T-helper 1 cell (primary cell): ENCODE results near the gene WNK3.
A peak's percentile ranks its signal among the peaks of the same experiment; 100 is the strongest.

Source experiments
- DNase-seq, 5 donors: peaks; one replicate each; pipeline ENCODE4 v3.0.0-alpha.2; 2012 to 2020

Gene WNK3

DNA sequence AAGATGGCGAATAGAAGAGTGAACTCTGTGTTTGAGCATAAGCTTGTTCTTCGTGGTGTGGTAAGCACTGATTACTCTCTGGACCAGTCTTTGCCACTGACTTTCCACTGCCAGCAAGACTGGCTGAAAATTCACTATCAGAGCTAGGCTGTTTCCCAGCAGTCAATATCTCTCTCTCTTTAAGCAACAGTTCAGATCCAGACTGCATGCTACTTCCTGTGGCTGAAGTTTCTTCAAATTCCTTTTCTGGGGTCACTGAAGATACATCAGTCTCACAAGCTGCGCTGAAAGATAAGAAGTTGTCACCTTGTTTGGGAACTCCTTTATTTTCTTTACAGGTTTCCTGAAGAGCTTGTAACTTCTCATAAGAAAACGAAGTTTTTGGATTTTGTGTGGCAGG is 120.8 kb downstream of the WNK3 start:
- DNase-seq = no peak

DNA sequence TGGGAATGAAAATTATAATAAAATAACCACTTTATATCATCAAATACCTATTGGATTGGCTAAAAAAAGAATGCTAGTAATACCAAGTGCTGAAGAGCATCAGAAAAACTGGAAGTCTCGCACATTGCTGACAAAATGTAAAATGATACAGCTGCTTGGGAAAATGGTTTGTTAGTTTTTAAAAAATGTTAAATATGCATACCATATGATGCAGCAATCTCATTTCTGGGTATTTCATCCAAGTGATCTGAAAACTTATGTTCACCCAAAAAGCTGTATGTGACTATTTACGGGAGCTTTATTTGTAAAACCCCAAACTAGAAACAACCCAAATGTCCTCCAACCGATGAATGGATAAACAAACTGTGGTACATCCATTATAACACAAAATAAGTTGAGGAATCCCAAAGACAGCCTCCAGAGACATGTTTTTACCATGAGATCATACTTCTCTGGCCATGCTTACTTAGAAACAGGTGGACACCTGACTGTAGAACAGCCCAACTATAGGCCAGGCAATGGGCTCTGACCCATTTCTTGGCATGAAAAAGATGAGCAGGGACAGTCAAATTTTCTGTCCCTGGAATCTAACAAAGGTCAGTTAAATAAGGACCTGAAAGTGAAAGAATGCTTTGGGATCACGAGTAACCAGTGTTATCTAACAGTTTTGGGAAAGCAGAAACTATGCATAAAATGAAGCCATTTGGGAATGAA is 127.3 kb downstream of the WNK3 start:
- no peak for DNase-seq

DNA sequence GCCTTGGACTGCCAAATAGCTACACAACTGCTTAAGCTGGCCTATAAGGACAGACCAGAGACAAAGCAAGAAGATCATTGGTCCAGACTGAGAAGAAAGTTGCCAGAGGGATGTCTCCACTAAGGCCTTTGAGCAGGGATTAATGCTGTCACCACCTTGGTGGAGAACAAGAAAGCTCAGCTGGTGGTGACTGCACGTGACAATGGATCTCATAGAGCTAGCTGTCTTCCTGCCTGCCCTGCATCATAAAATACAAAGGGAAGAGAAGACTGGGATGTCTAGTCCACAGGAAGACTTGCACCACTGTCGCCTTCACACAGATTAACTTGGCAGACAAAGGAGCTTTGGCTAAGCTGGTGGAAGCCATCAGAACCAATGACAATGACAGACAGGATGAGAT is 134.3 kb downstream of the WNK3 start:
- DNase-seq = no peak

DNA sequence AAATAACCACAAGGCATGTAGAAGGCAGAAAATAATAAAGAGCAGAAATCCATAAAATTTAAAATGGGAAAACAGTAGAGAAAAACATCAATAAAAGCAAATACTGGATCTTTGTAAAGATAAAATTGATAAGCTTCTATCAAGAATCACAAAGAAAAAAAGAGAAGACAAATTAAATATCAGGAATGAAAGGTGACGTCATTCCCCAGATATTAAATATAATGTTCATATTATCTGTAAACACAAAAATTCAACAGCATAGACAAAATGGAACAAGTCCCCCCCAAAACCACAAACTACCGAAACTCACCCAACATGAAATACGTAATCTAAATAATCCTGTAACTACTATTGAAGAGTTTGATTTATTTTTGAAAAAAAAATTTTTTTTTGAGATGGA is 144.2 kb downstream of the WNK3 start:
- DNase-seq = no peak

DNA sequence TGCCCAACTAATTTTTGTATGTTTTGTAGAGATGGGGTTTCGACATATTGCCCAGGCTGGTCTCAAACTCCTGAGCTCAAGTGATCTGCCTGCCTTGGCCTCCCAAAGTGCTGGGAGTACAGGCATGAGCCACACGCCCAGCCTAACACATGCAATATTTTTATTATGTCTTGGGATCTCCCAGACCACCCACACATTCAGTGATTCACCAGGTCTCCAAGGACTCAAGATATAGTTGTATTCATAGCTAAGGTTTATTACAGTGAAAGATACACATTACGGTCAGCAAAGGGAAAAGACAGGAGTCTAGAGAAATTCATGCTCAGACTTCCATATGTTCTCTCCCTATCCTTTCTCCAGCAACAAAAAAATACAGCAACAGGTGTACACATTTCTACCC is 149.3 kb downstream of the WNK3 start:
- no peak for DNase-seq

DNA sequence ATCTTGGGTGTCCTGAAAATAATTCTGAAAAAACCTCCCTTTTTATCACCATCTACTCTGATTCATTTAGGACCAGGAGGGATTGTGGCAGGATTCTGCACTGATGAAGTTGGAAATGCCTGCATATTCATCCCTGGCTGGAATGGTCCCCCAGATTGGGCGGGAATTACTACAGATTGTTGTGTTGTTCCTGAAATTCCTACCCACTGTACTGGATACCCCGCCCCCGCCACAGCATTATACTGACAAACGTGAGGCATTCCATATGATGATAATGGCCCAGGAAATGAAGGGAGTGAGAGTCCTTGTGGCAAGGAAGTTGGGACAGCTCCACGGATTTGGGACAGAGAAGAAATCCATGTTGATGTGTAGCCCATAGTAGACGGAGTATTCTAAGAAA is 159.6 kb downstream of the WNK3 start:
- DNase-seq = no peak

DNA sequence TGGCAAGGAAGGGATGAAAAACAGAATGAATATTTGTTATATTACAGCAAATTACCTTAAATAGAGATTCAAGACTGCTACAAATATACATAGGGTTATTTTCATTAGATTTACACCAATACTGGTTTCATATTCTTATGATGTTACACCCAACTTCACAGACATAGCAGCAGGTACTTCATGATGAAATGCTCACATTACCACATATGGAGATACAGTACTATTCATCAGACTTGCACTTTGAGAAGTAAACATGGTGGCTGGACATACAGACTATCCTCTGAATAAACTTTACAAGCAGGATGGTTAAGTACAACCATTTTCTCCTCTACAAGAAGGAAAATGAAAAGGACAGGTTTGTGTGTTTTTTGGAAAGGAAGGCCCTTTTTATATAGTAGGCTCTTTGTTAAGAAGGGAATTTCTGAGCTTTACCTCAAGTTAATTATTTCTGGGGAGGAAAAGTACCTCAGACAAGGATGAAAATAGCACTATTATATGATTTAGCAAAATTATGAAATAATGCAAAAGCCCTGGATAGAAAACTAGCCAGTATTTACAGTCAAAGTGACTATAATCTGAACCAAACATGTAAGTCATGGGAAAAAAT is 162.8 kb downstream of the WNK3 start:
- DNase-seq = no peak

DNA sequence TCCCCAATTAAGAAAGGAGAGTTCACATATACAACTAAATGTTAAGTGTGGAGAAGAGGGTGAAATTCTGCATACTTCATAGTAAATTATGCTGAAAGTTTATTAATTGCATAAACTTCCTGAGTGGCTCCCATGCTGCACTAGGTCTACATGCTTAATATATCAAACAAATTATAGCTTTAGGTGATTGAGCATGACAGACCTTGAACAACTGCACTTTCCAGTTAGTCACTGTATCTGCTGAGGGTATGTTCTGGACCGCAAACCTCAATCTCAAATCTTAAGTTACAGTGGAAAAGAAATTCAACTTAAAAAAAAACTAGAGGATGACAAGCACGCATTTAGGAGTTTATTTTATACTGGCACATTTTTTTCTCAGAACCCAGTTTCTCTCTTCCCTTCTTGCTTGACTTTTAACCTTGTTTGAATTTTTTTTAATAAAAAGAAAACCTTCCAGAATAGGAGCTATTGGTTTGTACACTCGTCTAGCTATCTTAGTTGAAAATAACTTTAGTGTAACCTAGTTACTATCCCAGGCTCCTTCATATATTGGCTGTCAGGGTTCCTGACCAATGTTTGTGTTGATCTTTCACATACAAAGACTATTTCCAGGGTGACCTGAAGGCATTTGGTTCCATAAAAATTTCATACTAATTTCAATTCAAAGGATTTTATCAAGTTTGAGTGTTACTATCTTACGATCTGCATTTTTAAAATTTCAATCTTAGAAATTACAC is 164.6 kb downstream of the WNK3 start:
- no peak for DNase-seq

DNA sequence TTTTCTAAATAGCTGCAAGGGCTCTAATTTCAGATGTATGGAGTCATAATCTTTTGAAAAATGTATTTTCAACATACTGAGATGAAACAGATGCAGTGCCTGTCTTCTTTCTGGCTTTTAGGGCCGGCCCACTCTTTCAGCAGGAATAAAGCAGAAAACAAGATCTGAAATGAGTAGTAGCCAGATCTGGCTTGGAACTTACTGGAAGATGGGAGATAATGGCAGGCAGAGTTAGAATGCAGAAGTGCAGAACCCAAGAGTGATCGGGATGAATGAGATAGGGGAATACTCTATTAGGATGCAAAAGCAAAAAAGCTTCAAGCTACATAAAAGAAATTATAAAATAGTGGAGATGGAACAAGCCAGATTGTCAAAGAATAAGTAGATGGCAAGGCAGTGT is 173.4 kb downstream of the WNK3 start:
- DNase-seq = no peak

DNA sequence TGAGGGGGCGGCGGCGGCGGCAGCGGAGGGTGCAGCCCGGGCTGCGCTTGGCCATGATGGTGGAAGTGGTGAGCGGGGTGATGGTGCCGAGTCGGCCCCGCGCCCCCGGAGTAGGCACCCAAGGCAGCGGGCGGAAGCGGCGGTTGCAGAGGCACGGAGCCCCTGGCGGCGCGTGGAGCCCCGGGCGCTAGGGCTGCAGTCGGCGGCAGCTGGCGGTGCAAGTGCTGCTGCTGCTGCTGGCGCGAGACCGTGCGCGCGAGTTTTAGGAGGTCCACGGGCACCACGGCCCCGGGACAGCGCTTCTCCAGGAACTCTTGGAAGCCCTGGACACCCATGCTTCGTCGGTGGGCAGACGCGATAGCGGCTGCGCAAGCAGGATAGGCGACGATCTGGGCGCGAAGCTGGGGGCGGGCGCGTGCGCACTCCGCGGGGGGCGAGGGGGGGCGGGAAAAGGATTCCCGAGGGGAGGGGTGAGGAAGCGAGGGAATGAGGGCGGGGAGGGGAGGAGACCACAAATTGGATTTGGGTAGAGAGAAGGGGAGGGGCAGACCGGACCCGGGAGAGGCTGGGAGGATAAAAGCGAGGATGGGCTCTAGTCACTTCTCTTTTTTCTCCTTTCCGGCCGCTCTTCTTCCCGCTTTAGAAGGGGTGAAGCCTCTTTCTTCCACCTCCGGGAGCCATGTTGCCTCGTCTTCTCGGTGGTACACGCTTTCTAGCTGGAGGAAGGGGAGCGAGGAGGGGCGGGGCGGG is 174.8 kb downstream of the WNK3 start, which contains the start of gene FAM120C:
FAM120C (minus strand) TSS at position 391 of the 750 bp plus-strand sequence; CDS start at position 335, 56 bp downstream.
- peak; percentile 26 to 82 (median 50) for DNase-seq

DNA sequence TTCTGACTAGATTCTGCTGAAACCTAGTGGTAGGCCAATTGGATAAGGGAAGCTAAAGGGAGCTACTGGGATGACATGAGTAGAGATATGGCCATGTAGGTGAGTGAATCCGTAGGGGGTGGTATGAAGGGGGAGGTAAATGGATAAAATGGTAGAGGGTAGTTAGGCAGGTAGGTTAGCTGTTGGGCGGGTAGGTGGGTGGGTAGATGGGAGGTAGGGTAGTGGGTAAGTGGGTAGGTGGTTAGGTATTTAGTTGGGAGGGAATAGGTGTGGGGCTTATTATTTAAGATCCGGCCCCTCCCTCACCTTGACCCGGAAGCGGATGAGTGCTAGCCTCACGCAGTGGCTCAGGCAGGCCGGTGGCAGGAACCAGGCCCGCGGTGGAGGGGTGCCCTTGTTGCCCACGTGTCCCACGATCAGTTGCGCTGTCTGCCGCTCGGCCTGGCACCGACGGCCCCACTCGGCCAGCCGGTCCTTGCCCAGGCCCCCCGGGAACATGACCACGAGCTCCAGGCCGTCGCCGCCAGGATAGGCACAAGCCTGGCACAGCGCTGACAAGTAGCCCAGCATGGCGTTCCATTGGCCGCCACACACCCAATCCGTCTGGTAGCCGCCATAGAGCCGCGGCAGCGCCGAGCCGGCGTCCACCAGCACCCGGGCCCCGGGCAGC is 175.5 kb downstream of the WNK3 start:
- DNase-seq = peak; percentile 29 to 72 (median 60)

DNA sequence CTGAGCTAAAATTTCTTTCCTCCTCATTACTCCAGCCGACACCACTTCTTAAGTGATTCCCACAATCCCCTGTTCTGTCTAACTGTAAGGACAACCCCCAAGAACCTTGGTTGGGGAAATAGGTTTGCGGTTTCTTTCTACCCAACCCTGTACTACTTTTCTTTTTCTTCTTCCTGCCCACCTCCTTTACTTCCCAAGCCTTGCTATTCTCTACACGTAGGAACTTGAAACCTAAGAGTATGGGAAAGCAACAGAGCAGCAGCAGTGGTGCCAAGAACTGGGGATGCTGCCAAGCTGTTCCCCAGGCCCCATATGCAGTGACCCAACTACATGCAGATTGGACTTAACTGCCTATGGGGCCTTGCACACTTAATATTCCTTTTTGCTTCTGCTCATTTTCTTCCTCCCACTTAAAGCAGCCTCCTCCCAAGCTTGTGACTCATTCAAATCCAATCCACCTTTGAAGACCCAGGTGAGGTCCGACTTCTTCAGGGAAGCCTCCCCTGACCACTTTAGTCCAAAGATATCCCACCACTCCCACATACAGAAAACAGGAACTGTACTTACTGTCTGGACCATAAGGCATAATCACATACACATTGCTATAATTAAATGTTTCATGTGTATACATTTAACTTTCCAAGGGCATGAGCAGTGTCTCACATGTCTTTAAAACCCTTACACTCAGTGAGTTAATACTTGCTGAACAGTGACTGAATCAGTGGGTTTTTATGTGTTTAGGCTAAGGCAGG is 176.5 kb downstream of the WNK3 start:
- DNase-seq = no peak

DNA sequence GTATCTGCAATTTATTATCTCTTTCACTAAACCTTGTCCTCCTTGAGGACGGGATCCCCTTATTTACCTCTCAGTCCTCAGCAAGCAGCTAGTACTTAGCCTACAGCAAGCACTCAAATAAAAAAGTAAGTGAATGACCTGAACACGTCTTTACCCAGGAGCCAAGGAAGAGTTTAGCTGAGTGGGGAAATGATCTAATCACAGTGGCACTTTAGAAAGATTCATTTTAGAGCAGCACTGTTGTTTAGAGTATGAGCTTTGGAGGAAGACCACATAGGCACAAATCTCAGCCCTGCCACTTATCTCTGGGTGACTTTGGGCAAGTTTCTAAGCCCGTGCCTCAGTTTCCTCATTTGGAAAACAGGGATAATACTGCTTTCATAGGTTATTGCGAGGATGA is 177.4 kb downstream of the WNK3 start:
- no peak for DNase-seq

DNA sequence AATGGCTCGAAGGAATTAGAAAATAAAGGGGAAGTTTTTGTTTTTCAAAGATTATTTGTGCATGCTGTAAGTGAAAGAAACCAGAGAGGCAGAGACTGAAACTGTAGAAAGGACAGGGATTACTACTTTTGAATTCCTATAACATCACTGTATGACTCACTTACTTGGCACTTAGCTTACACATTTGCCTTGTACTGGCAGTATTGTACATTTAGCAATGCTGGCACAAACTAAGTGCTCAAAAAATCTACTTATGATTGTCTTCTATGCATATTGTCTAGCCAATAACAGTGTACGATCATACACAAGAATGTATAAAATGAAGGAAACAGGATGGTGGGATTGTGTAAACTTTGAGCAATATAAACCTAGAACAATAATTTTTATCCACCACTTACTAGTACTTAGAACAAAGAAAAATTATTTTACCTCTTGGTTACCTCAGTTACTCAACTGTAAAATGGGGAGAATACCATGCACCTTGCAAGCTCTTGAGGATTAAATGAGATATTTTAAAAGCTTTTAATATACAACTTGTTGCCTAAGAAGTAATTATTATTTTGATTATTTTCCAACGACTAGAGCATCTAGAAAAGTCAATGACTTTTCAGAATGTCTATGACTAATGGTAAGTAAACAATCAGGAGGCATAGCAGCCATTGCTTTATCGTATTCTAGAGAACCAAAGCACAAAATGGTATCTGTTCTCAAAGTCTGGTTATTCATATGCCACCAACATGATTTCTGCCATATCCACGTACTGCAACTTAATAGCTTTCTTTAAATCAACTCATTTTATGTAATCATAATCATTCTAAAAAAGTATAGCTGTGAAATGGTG is 179.5 kb downstream of the WNK3 start:
- peak in 1 of 5 donors; percentile 17 for DNase-seq

DNA sequence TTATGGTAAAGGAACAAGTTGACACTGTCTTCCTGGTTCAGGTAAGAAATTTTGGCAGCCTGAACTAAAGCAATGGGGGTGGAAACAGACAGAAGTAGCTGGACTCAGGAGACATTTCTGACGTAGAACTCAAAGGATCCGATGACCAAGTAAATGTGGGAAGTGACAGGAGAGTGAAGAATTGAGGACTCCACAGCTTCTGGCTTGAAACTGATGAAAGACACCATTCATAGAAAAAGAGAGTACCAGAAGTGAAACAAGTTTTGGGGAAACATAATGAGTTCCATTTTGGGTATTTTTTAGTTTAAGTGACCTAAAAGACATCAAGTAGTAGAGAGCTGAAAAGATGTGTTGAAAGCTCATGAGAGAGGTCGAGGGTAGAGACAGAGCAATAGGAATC is 180.5 kb downstream of the WNK3 start:
- DNase-seq = no peak

DNA sequence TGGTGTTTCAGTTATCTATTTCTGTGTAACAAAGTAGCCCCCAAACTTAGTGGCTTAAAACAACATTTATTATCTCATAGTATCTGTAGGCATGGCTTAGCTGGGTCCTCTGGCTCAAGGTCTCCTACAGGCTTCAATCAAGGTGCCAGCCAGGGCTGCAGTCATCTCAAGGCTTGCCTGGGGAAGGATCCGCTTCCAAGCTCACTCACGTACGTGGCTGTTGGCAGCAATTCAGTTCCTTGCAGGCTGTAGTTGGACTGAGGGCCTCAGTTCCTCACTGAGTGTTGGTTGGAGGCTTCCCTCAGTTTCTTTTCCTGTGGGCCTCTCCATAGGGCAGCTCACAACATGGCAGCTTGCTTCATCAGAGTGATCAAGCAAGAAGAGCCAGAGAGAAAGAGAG is 184.1 kb downstream of the WNK3 start:
- DNase-seq = no peak

DNA sequence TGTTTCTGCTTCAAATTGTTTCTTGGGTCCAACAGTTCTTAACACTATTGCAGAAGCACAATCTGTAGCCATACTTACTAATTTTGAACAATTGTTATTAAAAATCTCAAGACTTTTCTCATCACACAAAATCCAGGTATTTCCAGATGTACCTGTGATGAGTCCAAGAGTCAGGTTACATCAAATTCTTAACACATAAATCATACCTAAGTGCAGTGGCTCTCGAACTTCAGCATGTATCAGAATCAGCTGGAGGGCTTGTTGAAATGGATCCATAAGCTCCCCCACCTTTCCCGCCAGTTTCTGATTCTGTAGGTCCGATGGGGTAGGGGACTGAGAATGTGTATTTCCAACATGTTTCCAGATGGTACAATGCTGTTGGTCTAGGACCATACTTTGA is 185.4 kb downstream of the WNK3 start:
- DNase-seq = no peak

DNA sequence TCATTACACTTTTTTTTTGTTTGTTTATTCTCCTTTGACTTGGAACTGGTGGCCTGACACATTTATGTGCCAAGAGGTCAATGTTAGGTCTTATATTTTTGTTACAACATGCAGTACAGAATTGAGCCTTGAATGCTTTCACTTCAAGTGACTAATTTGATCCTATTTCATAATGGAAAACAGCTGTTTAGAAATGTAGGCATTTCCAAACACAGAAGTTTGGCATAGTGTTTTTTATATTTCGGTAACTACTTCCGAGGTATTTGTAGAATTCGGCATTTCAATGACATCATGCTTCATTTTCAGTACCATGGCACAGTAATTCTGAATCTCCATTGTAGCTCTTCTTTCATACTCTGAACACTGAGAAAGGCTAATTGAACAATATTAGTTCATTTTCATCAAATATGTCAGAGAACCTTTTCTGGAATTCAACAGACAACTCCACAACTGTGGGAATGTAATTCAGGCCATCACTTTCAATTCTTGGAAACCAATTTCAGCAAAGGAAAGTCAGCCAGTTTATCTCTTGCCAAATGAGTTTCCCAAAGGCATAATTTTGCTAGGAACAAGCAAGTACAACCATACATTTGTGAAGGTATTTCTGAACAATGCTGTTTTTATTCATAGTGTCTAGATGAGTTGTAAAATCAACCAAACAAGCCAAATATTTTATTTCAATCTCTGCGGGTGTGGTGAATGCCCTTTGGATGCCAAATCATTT is 186.2 kb downstream of the WNK3 start:
- no peak for DNase-seq

DNA sequence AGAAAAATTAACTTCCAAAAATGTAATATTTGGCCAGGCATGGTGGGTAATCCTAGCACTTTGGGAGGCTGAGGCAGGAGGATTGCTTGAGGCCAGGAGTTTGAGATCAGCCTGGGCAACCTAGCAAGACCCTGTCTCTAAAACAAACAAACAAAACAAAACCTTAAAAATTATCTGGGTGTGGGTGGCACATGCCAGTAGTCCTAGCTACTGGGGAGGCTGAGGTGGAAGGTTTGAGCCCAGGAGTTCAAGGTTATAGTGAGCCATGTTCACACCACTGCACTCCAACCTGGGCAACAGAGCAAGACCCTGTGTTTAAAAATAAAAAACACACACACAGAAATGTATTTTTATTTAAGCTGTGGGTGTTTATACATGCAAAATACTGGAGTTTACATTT is 186.8 kb downstream of the WNK3 start:
- no peak for DNase-seq

DNA sequence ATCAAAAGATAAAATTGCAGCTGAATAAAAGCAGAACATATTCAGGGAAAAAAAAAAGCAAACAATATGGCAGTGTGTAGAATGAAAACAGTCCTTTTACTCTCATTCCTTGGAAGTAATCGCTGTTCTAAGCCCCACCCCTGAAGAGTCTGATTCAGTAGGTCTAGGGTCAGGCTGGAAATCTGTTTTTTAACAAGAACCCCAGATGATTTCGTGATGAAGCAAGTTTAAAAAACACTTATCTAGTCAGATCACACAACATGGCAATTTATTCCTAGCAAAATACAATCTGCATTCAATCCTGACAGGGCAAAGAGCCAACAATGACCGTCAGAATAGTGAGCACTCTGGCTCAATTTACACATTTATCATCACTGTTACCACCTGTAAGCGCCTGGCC is 190.9 kb downstream of the WNK3 start:
- no peak for DNase-seq
